Endothelial cell of umbilical vein (primary cell): ENCODE data around the gene CDK6. TPM values are rescaled to one million over a fixed set of nuclear protein-coding genes. Genes with fewer than 3 reads are reported as not detected.

Experiments used
- BruUV-seq: library from RNA; stranded (reverse); fragments of 400-500 nt; replicated peaks from 2 replicates; lab custom pipeline; 2021; lab: Mats Ljungman, UMichigan
- CTCF ChIA-PET: fragments of 300-600, 350-600 bp; sonication (Branson Sonifier 250); formaldehyde crosslinking; loops from one replicate; lab custom pipeline; 2021; ENCODE audit warnings: antibody characterized with exemption, inconsistent platforms; lab: Charles Lee
- POLR2A ChIA-PET: fragments of 300-600, 350-600 bp; sonication (Branson Sonifier 250); formaldehyde crosslinking; loops from one replicate; lab custom pipeline; 2021; ENCODE audit warnings: antibody characterized with exemption, inconsistent platforms; lab: Charles Lee
- DNase-seq: peaks from one replicate; pipeline ENCODE4 v3.0.0-alpha.2; 2011; ENCODE audit warnings: low read depth, low spot score
- FAIRE-seq: peaks from 2 replicates; lab custom pipeline; 2011; peaks lifted over from hg19 to GRCh38; lab: Jason Lieb, UNC
- H2AFZ ChIP-seq: 2 replicates; pipeline ENCODE4 v1.6.0; 2012; ENCODE audit warnings: low read depth, low read length, control low read depth, inconsistent platforms
- H3K27ac ChIP-seq: 2 replicates; pipeline ENCODE4 v1.5.1; 2011; ENCODE audit warnings: low read depth, mild to moderate bottlenecking, control low read depth, low read length, moderate library complexity; ENCODE audit not compliant: insufficient read depth
- H3K27me3 ChIP-seq, 2 experiments: 2 replicates each; pipeline versions ENCODE4 v1.6.0 to v1.6.1; 2011; ENCODE audit warnings: low read length in 2 of 2, mixed read lengths in 1 of 2; ENCODE audit not compliant: control insufficient read depth in 2 of 2, insufficient read depth in 2 of 2
- H3K36me3 ChIP-seq, 2 experiments: 2 replicates in 1 of 2; 3 replicates in 1 of 2; pipeline ENCODE4 v1.5.1; 2011; ENCODE audit warnings: low read length in 2 of 2, mild to moderate bottlenecking in 1 of 2, moderate library complexity in 1 of 2; ENCODE audit not compliant: control insufficient read depth in 2 of 2, insufficient read depth in 2 of 2; ENCODE audit errors: extremely low read depth in 1 of 2
- H3K4me1 ChIP-seq: 3 replicates; pipeline ENCODE4 v1.5.1; 2011; ENCODE audit warnings: mild to moderate bottlenecking, low read length; ENCODE audit not compliant: control insufficient read depth, insufficient read depth; ENCODE audit errors: extremely low read depth
- H3K4me2 ChIP-seq: 2 replicates; pipeline ENCODE4 v1.6.1; 2011; ENCODE audit warnings: low read length, control low read depth, mixed read lengths; ENCODE audit not compliant: insufficient read depth
- H3K4me3 ChIP-seq, 3 experiments: fragments of 200-600 bp in 1 of 3; sonication (generic), shearing (Covaris generic) in 1 of 3; replicated peaks in 1 of 3; 2 replicates each; pipeline ENCODE4 v1.5.1; 2011 to 2016; ENCODE audit warnings: control low read depth in 3 of 3, low read length in 3 of 3, mild to moderate bottlenecking in 2 of 3, inconsistent platforms in 1 of 3, low read depth in 1 of 3, moderate library complexity in 1 of 3; ENCODE audit not compliant: insufficient read depth in 1 of 3
- H3K79me2 ChIP-seq: 2 replicates; pipeline ENCODE4 v1.6.0; 2012; ENCODE audit warnings: low read length, inconsistent platforms; ENCODE audit not compliant: control insufficient read depth, insufficient read depth
- H3K9ac ChIP-seq: replicated peaks from 2 replicates; pipeline ENCODE3; 2011; ENCODE audit warnings: low read length, control low read depth; ENCODE audit not compliant: insufficient read depth; ENCODE audit errors: extremely low read depth
- H3K9me1 ChIP-seq: replicated peaks from 3 replicates; pipeline ENCODE4 v1.6.0; 2011; ENCODE audit warnings: mild to moderate bottlenecking, low read length; ENCODE audit not compliant: control insufficient read depth, insufficient read depth; ENCODE audit errors: extremely low read depth
- H3K9me3 ChIP-seq: replicated peaks from 2 replicates; pipeline ENCODE4 v1.5.1; 2012; ENCODE audit warnings: low read length, inconsistent platforms; ENCODE audit not compliant: control insufficient read depth, insufficient read depth
- H4K20me1 ChIP-seq: replicated peaks from 2 replicates; pipeline ENCODE3; 2011; ENCODE audit warnings: mild to moderate bottlenecking, low read length; ENCODE audit not compliant: control insufficient read depth, insufficient read depth; ENCODE audit errors: extremely low read depth
- EZH2 ChIP-seq: IDR thresholded peaks from 2 replicates; pipeline ENCODE4 v1.6.1; 2012; ENCODE audit warnings: borderline replicate concordance, low read depth, mild to moderate bottlenecking, moderate library complexity, low read length, inconsistent platforms; ENCODE audit not compliant: severe bottlenecking
- FOS ChIP-seq: IDR thresholded peaks from 2 replicates; pipeline ENCODE4 v1.6.1; 2011; ENCODE audit warnings: mild to moderate bottlenecking, low read length, moderate library complexity, borderline replicate concordance; ENCODE audit not compliant: insufficient read depth
- GATA2 ChIP-seq: IDR thresholded peaks from 2 replicates; pipeline ENCODE4 v1.7.0; 2011; ENCODE audit warnings: low read depth, mild to moderate bottlenecking, moderate library complexity, mixed read lengths, low read length; ENCODE audit not compliant: insufficient read length, insufficient read depth
- JUN ChIP-seq: IDR thresholded peaks from 2 replicates; pipeline ENCODE4 v1.6.1; 2011; ENCODE audit warnings: borderline replicate concordance, low read depth; ENCODE audit not compliant: insufficient read length, insufficient read depth
- POLR2A ChIP-seq: IDR thresholded peaks from 2 replicates; pipeline ENCODE4 v1.6.1; 2012; ENCODE audit warnings: low read depth, mild to moderate bottlenecking, control low read depth, low read length
- POLR2AphosphoS5 ChIP-seq: IDR thresholded peaks from 2 replicates; pipeline ENCODE4 v1.6.1; 2012; ENCODE audit warnings: low read depth, mild to moderate bottlenecking, control low read depth, low read length, moderate library complexity; ENCODE audit not compliant: insufficient read depth
- dilution Hi-C: fragments of 300-500 bp; cut with MboI; formaldehyde crosslinking; loops from one replicate; pipeline ENCODE4 v1.15.0; 2019; ENCODE audit warnings: low sequenced_read_pairs; ENCODE audit not compliant: extremely low pct_ligation_motif_present
- intact Hi-C: fragments of 100-400 bp; cut with micrococcal nuclease; formaldehyde crosslinking; loops from one replicate; pipeline ENCODE4 v1.10.0; 2022
- polyA plus RNA-seq, 4 experiments: library from polyadenylated mRNA; depleted of rRNA in 3 of 4; stranded (reverse) in 3 of 4; unstranded in 1 of 4; fragments of >200 nt; gene quantifications; 2 replicates each; pipeline versions ENCODE4 v1.2.1 to v1.2.3, GENCODE V29; 2011 to 2012; ENCODE audit warnings: missing spikeins in 1 of 4
- total RNA-seq: library from RNA; stranded (reverse); gene quantifications from 2 replicates; pipeline ENCODE4 v1.2.3, GENCODE V29; 2021
- TF ChIP-seq, protein P1 (sequence below): IDR thresholded peaks from 2 replicates; pipeline ENCODE4 v1.6.1; 2011; ENCODE audit not compliant: insufficient read depth, insufficient read length
- TF ChIP-seq, protein P2 (sequence below), 2 donors: IDR thresholded peaks; 1 replicate in 1 of 2; 2 replicates in 1 of 2; pipeline ENCODE4 v1.5.1; 2011; ENCODE audit warnings: low read length in 2 of 2, mild to moderate bottlenecking in 2 of 2, moderate library complexity in 2 of 2, control low read depth in 1 of 2, inconsistent platforms in 1 of 2, low read depth in 1 of 2; ENCODE audit not compliant: insufficient read depth in 1 of 2; ENCODE audit errors: extremely low read depth in 1 of 2

The CDK6 gene
- total and polyA plus RNA-seq, 2 donors (not counting 3 experiments of a cell fraction or from before 2014, with no cell fraction given): 6.0 to 28.2 TPM

DNA sequence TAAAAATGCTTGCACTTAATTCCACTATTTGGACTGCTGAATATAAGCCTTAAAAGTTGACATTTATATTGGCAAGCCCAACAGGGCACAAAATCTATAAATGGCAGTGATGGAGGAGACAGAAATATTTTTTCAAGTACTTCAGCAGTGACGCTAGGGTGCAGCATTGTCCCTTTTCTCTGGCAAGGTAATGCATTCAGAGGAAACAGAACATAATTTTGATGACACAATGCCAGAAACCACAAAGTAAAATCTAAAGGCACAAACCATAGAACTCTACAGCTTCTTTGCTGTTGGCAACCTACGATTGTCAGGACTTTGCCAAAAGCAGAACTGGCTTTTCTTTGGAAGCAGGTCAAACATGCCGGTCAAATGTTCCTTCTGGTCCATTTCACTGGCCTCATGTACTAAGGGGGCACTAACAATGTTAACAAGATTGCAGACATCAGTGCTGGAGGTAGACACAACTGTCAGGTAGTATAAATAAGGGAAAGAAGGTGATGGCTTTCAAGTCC is 215.3 kb downstream of the CDK6 start:
- Histone ChIP-seq H2AFZ (peak overlapping the region; percentile 28), H3K4me3 (no peak overlapping the region), H3K36me3 (no peaks in the 10 kb centered on the region), H3K4me1 (peaks cover 23% of the 10 kb centered on the region), H3K4me2 (peak overlapping the region; percentile 50), H3K9ac (peak overlapping the region; percentile 46), H3K27ac (peak overlapping the region; percentile 75), H3K9me3 (no peaks in the 10 kb centered on the region), H3K27me3 (no peaks in the 10 kb centered on the region), H4K20me1 (no peaks in the 10 kb centered on the region), H3K9me1 (no peaks in the 10 kb centered on the region), H3K79me2 (no peaks in the 10 kb centered on the region)
- peak; percentile 90 for DNase-seq
- intact Hi-C loops (loop anchor here (1.0 to 5.0 kb wide), 10 partner anchors 24 to 606 kb away; partner anchors contain the start of gene HEPACAM2), dilution Hi-C loops (no loop called here)
- no TSS peak for BruUV-seq
- TF ChIP-seq FOS: no peak
- TF ChIP-seq JUN: no peak
- TF ChIP-seq, protein P1, sequence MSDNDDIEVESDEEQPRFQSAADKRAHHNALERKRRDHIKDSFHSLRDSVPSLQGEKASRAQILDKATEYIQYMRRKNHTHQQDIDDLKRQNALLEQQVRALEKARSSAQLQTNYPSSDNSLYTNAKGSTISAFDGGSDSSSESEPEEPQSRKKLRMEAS: no peak
- TF ChIP-seq EZH2: no peak
- no peak for TF ChIP-seq GATA2
- TF ChIP-seq, protein P2, sequence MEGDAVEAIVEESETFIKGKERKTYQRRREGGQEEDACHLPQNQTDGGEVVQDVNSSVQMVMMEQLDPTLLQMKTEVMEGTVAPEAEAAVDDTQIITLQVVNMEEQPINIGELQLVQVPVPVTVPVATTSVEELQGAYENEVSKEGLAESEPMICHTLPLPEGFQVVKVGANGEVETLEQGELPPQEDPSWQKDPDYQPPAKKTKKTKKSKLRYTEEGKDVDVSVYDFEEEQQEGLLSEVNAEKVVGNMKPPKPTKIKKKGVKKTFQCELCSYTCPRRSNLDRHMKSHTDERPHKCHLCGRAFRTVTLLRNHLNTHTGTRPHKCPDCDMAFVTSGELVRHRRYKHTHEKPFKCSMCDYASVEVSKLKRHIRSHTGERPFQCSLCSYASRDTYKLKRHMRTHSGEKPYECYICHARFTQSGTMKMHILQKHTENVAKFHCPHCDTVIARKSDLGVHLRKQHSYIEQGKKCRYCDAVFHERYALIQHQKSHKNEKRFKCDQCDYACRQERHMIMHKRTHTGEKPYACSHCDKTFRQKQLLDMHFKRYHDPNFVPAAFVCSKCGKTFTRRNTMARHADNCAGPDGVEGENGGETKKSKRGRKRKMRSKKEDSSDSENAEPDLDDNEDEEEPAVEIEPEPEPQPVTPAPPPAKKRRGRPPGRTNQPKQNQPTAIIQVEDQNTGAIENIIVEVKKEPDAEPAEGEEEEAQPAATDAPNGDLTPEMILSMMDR (IDR thresholded peaks at IDR 0.05; ENCODE audit: extremely low read depth in 1 of 2, insufficient read depth in 1 of 2, low read depth in 1 of 2, low read length in 2 of 2): peak; percentile 53 to 64
- TF ChIP-seq POLR2A: no peak
- no peak for TF ChIP-seq POLR2AphosphoS5
- POLR2A ChIA-PET: no interaction called here
- CTCF ChIA-PET: interaction anchor here (0.6 to 5.4 kb wide), 24 partner anchors 9 to 436 kb away, joined by 3 to 52 read pairs (median 4); partner anchors contain the start of genes CDK6, PEX1 and RBM48
- FAIRE-seq: peak; percentile 97
